Keratinocyte (primary cell): ENCODE results near the gene FOXD3. TPM values are rescaled to one million over a fixed set of nuclear protein-coding genes. Genes with fewer than 3 reads are reported as not detected.
"Not testable (repeated sequence)": the region's sequence is repeated elsewhere in the genome, so short reads cannot be mapped to it uniquely, and the experiment has no call there.

Source experiments
- DNase-seq: peaks from one replicate; pipeline ENCODE4 v3.0.0-alpha.2; 2011; ENCODE audit warnings: low read depth, missing footprints, low spot score
- FAIRE-seq: peaks from 2 replicates; lab custom pipeline; 2011; peaks lifted over from hg19 to GRCh38; lab: Jason Lieb, UNC
- H2AFZ ChIP-seq: 2 replicates; pipeline ENCODE4 v1.6.0; 2012; ENCODE audit warnings: low read length, control low read depth, inconsistent platforms; ENCODE audit not compliant: control insufficient read depth
- H3K27ac ChIP-seq: 2 replicates; pipeline ENCODE4 v1.5.1; 2011; ENCODE audit warnings: low read length; ENCODE audit not compliant: control insufficient read depth, insufficient read depth
- H3K27me3 ChIP-seq: 3 replicates; pipeline ENCODE4 v1.6.0; 2011; ENCODE audit warnings: low read length; ENCODE audit not compliant: control insufficient read depth, insufficient read depth; ENCODE audit errors: extremely low read depth
- H3K36me3 ChIP-seq, 2 experiments: 2 replicates in 1 of 2; 3 replicates in 1 of 2; pipeline ENCODE4 v1.5.1; 2011; ENCODE audit warnings: low read length in 2 of 2, mild to moderate bottlenecking in 1 of 2; ENCODE audit not compliant: control insufficient read depth in 2 of 2, insufficient read depth in 2 of 2; ENCODE audit errors: extremely low read depth in 1 of 2
- H3K4me1 ChIP-seq: 3 replicates; pipeline ENCODE4 v1.5.1; 2011; ENCODE audit warnings: low read length; ENCODE audit not compliant: control insufficient read depth, insufficient read depth; ENCODE audit errors: extremely low read depth
- H3K4me2 ChIP-seq: 3 replicates; pipeline ENCODE4 v1.6.0; 2011; ENCODE audit warnings: low read depth, low read length; ENCODE audit not compliant: control insufficient read depth, insufficient read depth; ENCODE audit errors: extremely low read depth
- H3K4me3 ChIP-seq, 3 experiments: fragments of 200-600 bp in 1 of 3; sonication (generic) in 1 of 3; 2 replicates in 2 of 3; 3 replicates in 1 of 3; pipeline ENCODE4 v1.5.1; 2011 to 2016; ENCODE audit warnings: low read length in 3 of 3, mild to moderate bottlenecking in 3 of 3, control low read depth in 2 of 3, inconsistent platforms in 1 of 3, low read depth in 1 of 3, mixed read lengths in 1 of 3, mixed run types in 1 of 3, moderate library complexity in 1 of 3; ENCODE audit not compliant: control insufficient read depth in 2 of 3, insufficient read depth in 2 of 3; ENCODE audit errors: extremely low read depth in 1 of 3
- H3K79me2 ChIP-seq: 2 replicates; pipeline ENCODE4 v1.6.0; 2012; ENCODE audit warnings: low read length; ENCODE audit not compliant: control insufficient read depth, insufficient read depth
- H3K9ac ChIP-seq: 3 replicates; pipeline ENCODE4 v1.6.0; 2011; ENCODE audit warnings: low read length; ENCODE audit not compliant: control insufficient read depth, insufficient read depth; ENCODE audit errors: extremely low read depth
- H3K9me1 ChIP-seq: 3 replicates; pipeline ENCODE4 v1.6.0; 2011; ENCODE audit warnings: low read length; ENCODE audit not compliant: control insufficient read depth, insufficient read depth; ENCODE audit errors: extremely low read depth
- H3K9me3 ChIP-seq: 2 replicates; pipeline ENCODE4 v1.5.1; 2012; ENCODE audit warnings: low read depth, low read length; ENCODE audit not compliant: control insufficient read depth
- H4K20me1 ChIP-seq: 3 replicates; pipeline ENCODE4 v1.6.0; 2011; ENCODE audit warnings: low read length; ENCODE audit not compliant: control insufficient read depth, insufficient read depth; ENCODE audit errors: extremely low read depth
- CTCF ChIP-seq, 3 experiments: IDR thresholded peaks in 1 of 3; conservative IDR thresholded peaks in 1 of 3; optimal IDR thresholded peaks in 1 of 3; 2 replicates in 2 of 3; 3 replicates in 1 of 3; pipeline versions ENCODE3 to v1.5.1; 2011; ENCODE audit warnings: low read length in 3 of 3, mild to moderate bottlenecking in 3 of 3, moderate library complexity in 2 of 3, control low read depth in 1 of 3, inconsistent platforms in 1 of 3; ENCODE audit not compliant: insufficient read depth in 2 of 3; ENCODE audit errors: extremely low read depth in 1 of 3
- EZH2 ChIP-seq: IDR thresholded peaks from one replicate; pipeline ENCODE4 v1.6.1; 2012; ENCODE audit warnings: inconsistent platforms, mild to moderate bottlenecking, low read length, moderate library complexity
- dilution Hi-C: fragments of 300-500 bp; cut with MboI; formaldehyde crosslinking; loops from one replicate; pipeline ENCODE4 v1.7.0; 2020; ENCODE audit warnings: low sequenced_read_pairs; ENCODE audit not compliant: extremely low pct_ligation_motif_present
- polyA plus RNA-seq, 5 experiments: library from polyadenylated mRNA; depleted of rRNA in 3 of 5; stranded (reverse) in 3 of 5; stranded (forward) in 1 of 5; unstranded in 1 of 5; fragments of >200 nt; gene quantifications; 1 replicate in 1 of 5; 2 replicates in 3 of 5; 3 replicates in 1 of 5; pipeline versions ENCODE4 v1.2.1 to v1.2.3, GENCODE V29; 2011 to 2012; ENCODE audit warnings: missing spikeins in 2 of 5, low read depth in 1 of 5, low replicate concordance in 1 of 5

FOXD3 gene
- polyA plus RNA-seq, 1 donor (not counting 4 experiments of a cell fraction or from before 2014, with no cell fraction given), result not detected

- H3K27me3 ChIP-seq, result no peaks in the 10 kb centered on the region
- no peak overlapping the region for H2AFZ ChIP-seq
- DNase-seq, result no peak
- no peaks in the 10 kb centered on the region for H3K79me2 ChIP-seq
- no peaks in the 10 kb centered on the region for H3K9me1 ChIP-seq
- H4K20me1 ChIP-seq, result no peaks in the 10 kb centered on the region
- no peak overlapping the region for H3K9ac ChIP-seq
- H3K4me2 ChIP-seq, result no peak overlapping the region
- no peak overlapping the region for H3K27ac ChIP-seq
- no peak for FAIRE-seq
- no peaks in the 10 kb centered on the region for H3K36me3 ChIP-seq
- dilution Hi-C loops, result no loop called here
- no peaks in the 10 kb centered on the region for H3K9me3 ChIP-seq
- no peak for TF ChIP-seq EZH2
- H3K4me3 ChIP-seq, result no peak overlapping the region
- no peaks in the 10 kb centered on the region for H3K4me1 ChIP-seq
Measured at GRCh38 chr1:63352736-63353135, 30.4 kb downstream of the FOXD3 start.

GRCh38 chr1:63356234-63356633 lies 33.9 kb downstream of the FOXD3 start:
- H3K9me3 ChIP-seq, H3K9me1 ChIP-seq, H3K4me2 ChIP-seq, dilution Hi-C loops, H2AFZ ChIP-seq, H4K20me1 ChIP-seq, H3K9ac ChIP-seq, H3K27ac ChIP-seq, H3K36me3 ChIP-seq, H3K4me3 ChIP-seq, H3K27me3 ChIP-seq, DNase-seq, H3K79me2 ChIP-seq, FAIRE-seq, H3K4me1 ChIP-seq: not testable (repeated sequence)

- TF ChIP-seq EZH2 (no peak), CTCF (optimal IDR thresholded peaks at IDR 0.05 in 1 of 3, IDR thresholded peaks at IDR 0.05 in 1 of 3, conservative IDR thresholded peaks at IDR 0.05 in 1 of 3; ENCODE audit: extremely low read depth in 1 of 3, insufficient read depth in 2 of 3, low read length in 3 of 3) (no peak)
- Histone ChIP-seq H3K9ac (no peak overlapping the region), H4K20me1 (no peaks in the 10 kb centered on the region), H3K4me3 (no peak overlapping the region), H3K79me2 (no peaks in the 10 kb centered on the region), H3K27ac (no peak overlapping the region), H3K9me3 (no peaks in the 10 kb centered on the region), H3K36me3 (no peaks in the 10 kb centered on the region), H3K4me2 (no peak overlapping the region), H3K27me3 (peaks cover 4% of the 10 kb centered on the region), H3K9me1 (no peaks in the 10 kb centered on the region), H3K4me1 (no peaks in the 10 kb centered on the region), H2AFZ (no peak overlapping the region)
- no peak for FAIRE-seq
- dilution Hi-C loops, result no loop called here
- DNase-seq, result no peak
Measured at GRCh38 chr1:63359561-63359960, 37.2 kb downstream of the FOXD3 start.
